Measurements from ENCODE around the gene SMYD3. TPM values are rescaled to one million over a fixed set of nuclear protein-coding genes. Genes with fewer than 3 reads are reported as not detected.
"Not testable (repeated sequence)": the region's sequence is repeated elsewhere in the genome, so short reads cannot be mapped to it uniquely, and the experiment has no call there.

Gene SMYD3
- total RNA-seq, 1 experiment from 2014 or later, result 33.4 TPM

GRCh38 chr1:245770156-245770555 is 736.9 kb downstream of the SMYD3 start:
- in situ Hi-C loops (cut with HindIII; ENCODE audit: low pct_unique_long_range_greater_than_20kb, low sequenced_read_pairs), result no loop called here

GRCh38 chr1:245768596-245768995 is 738.5 kb downstream of the SMYD3 start:
- in situ Hi-C loops (cut with HindIII; ENCODE audit: low pct_unique_long_range_greater_than_20kb, low sequenced_read_pairs), result no loop called here
- DNase-seq (ENCODE audit: low read depth, low spot score), result no peak

More at GRCh38 chr1:245770156-245770555, 736.9 kb downstream of the SMYD3 start:
- DNase-seq (ENCODE audit: low read depth, low spot score), result no peak

- in situ Hi-C loops (cut with HindIII; ENCODE audit: low pct_unique_long_range_greater_than_20kb, low sequenced_read_pairs), result no loop called here
- DNase-seq (ENCODE audit: low read depth, low spot score), result no peak
Measured at GRCh38 chr1:245765230-245766000, 741.7 kb downstream of the SMYD3 start.

GRCh38 chr1:245763873-245764331 is 743.2 kb downstream of the SMYD3 start:
- in situ Hi-C loops (cut with HindIII; ENCODE audit: low pct_unique_long_range_greater_than_20kb, low sequenced_read_pairs), result no loop called here

GRCh38 chr1:245762396-245762910 is 744.6 kb downstream of the SMYD3 start:
- no peak for DNase-seq (ENCODE audit: low read depth, low spot score)
- in situ Hi-C loops (cut with HindIII; ENCODE audit: low pct_unique_long_range_greater_than_20kb, low sequenced_read_pairs), result no loop called here

More at GRCh38 chr1:245763873-245764331, 743.2 kb downstream of the SMYD3 start:
- no peak for DNase-seq (ENCODE audit: low read depth, low spot score)

GRCh38 chr1:245760301-245760700 is 746.8 kb downstream of the SMYD3 start:
- in situ Hi-C loops (cut with HindIII; ENCODE audit: low pct_unique_long_range_greater_than_20kb, low sequenced_read_pairs), result no loop called here
- DNase-seq (ENCODE audit: low read depth, low spot score), result no peak

- no peak for DNase-seq (ENCODE audit: low read depth, low spot score)
- in situ Hi-C loops (cut with HindIII; ENCODE audit: low pct_unique_long_range_greater_than_20kb, low sequenced_read_pairs), result no loop called here
Measured at GRCh38 chr1:245754463-245754961, 752.6 kb downstream of the SMYD3 start.

- no peak for DNase-seq (ENCODE audit: low read depth, low spot score)
- in situ Hi-C loops (cut with HindIII; ENCODE audit: low pct_unique_long_range_greater_than_20kb, low sequenced_read_pairs), result no loop called here
Measured at GRCh38 chr1:245753807-245754206, 753.3 kb downstream of the SMYD3 start.

- in situ Hi-C loops (cut with HindIII; ENCODE audit: low pct_unique_long_range_greater_than_20kb, low sequenced_read_pairs), result no loop called here
- no peak for DNase-seq (ENCODE audit: low read depth, low spot score)
Measured at GRCh38 chr1:245752561-245752960, 754.5 kb downstream of the SMYD3 start.

- in situ Hi-C loops (cut with HindIII; ENCODE audit: low pct_unique_long_range_greater_than_20kb, low sequenced_read_pairs), result no loop called here
- DNase-seq (ENCODE audit: low read depth, low spot score), result no peak
Measured at GRCh38 chr1:245751726-245752470, 755.2 kb downstream of the SMYD3 start.

- DNase-seq (ENCODE audit: low read depth, low spot score), result no peak
- in situ Hi-C loops (cut with HindIII; ENCODE audit: low pct_unique_long_range_greater_than_20kb, low sequenced_read_pairs), result no loop called here
Measured at GRCh38 chr1:245751116-245751515, 756.0 kb downstream of the SMYD3 start.

GRCh38 chr1:245750261-245750660 is 756.8 kb downstream of the SMYD3 start:
- in situ Hi-C loops (cut with HindIII; ENCODE audit: low pct_unique_long_range_greater_than_20kb, low sequenced_read_pairs), result no loop called here
- no peak for DNase-seq (ENCODE audit: low read depth, low spot score)

GRCh38 chr1:245749053-245749452 is 758.0 kb downstream of the SMYD3 start:
- in situ Hi-C loops (cut with HindIII; ENCODE audit: low pct_unique_long_range_greater_than_20kb, low sequenced_read_pairs), result no loop called here
- no peak for DNase-seq (ENCODE audit: low read depth, low spot score)

GRCh38 chr1:245748646-245749045 is 758.4 kb downstream of the SMYD3 start:
- in situ Hi-C loops (cut with HindIII; ENCODE audit: low pct_unique_long_range_greater_than_20kb, low sequenced_read_pairs), result no loop called here
- DNase-seq (ENCODE audit: low read depth, low spot score), result no peak

GRCh38 chr1:245748240-245748639 is 758.8 kb downstream of the SMYD3 start:
- no peak for DNase-seq (ENCODE audit: low read depth, low spot score)
- in situ Hi-C loops (cut with HindIII; ENCODE audit: low pct_unique_long_range_greater_than_20kb, low sequenced_read_pairs), result no loop called here

- in situ Hi-C loops (cut with HindIII; ENCODE audit: low pct_unique_long_range_greater_than_20kb, low sequenced_read_pairs), result no loop called here
- no peak for DNase-seq (ENCODE audit: low read depth, low spot score)
Measured at GRCh38 chr1:245742896-245743295, 764.2 kb downstream of the SMYD3 start.

- DNase-seq (ENCODE audit: low read depth, low spot score); in situ Hi-C loops (cut with HindIII; ENCODE audit: low pct_unique_long_range_greater_than_20kb, low sequenced_read_pairs): not testable (repeated sequence)
Measured at GRCh38 chr1:245740336-245740735, 766.7 kb downstream of the SMYD3 start.

GRCh38 chr1:245730801-245731200 is 776.3 kb downstream of the SMYD3 start:
- in situ Hi-C loops (cut with HindIII; ENCODE audit: low pct_unique_long_range_greater_than_20kb, low sequenced_read_pairs), result no loop called here
- no peak for DNase-seq (ENCODE audit: low read depth, low spot score)
